Smooth muscle cell of trachea (primary cell): ENCODE results near the gene OTOS. TPM values are rescaled to one million over a fixed set of nuclear protein-coding genes. Genes with fewer than 3 reads are reported as not detected.

ENCODE experiments used
- total RNA-seq: library from RNA; depleted of rRNA; stranded (reverse); fragments of >200 nt; gene quantifications from 2 replicates; pipeline ENCODE4 v1.2.1, GENCODE V29; 2014

OTOS gene
- 1.2 TPM in 1 of 2 replicates, not detected in the other for total RNA-seq

DNA sequence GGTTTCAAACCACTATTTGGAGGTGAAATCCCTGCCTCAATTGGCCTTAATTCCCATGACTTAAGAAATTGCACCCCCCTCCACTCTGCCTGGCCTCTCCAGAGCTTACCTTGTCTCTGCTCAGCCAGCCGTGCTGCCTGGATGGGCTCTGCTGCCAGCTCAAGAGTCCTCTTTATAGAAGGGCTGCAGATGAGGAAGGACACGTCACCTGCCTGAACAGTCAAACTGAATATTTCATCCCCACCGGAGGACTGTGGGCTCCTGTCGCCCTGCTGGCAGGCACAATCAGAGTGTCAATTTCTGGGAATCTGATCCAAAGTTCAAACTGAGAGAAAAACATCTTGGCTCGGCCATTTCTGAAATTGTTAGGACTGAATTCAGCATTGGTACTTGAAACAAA, at the start of gene OTOS:
TSS of gene OTOS (minus strand) at position 148 of the 400 bp plus-strand sequence. CDS start 332 bp downstream, outside the sequence.

DNA sequence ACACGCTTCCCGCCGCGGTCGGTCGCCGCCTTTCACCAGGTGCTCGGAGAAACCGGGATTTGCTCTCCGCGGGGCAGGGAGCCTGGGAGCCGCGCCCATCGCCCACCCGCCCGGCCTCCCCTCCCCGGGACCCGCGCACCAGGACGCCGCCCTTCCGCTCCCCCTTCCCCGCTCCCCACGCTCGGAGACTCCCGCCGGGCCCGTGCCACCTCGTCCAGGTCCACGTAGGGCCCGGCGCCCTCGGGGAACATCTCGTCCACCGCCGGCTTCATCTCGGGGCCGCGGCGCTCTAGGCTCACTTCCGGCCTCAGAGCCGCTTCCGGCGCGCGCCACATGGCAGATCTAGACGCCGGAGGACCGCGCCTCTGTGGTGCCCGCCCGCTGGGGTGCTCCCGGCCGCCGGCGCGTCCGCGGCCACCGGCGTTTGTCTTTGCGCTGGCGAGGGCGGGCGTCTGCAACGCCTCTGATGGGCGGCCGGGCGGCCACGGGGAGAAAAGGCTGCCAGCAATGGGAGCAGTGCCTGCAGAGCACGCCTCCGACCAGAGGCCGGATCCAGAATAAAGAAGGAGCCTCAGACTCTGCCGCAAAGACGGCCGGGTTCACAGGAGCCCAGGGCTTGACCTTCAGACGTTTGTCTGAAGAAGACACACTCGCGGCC, 4.3 kb downstream of the OTOS start, which contains the start of gene COPS9:
TSS of gene COPS9 (minus strand) at position 293 of the 658 bp plus-strand sequence. CDS start at position 272, 21 bp downstream.

Other genes with a start within 250 kb of the OTOS start
- gene NDUFA10, start 115.3 kb downstream of the OTOS start, total RNA-seq = 107 and 154 TPM in 2 replicates
- 0.17 TPM in 1 of 2 replicates, not detected in the other for gene OR6B2, start 110.2 kb downstream of the OTOS start, total RNA-seq
- gene OR6B3, start 87.1 kb downstream of the OTOS start, total RNA-seq = not detected in 2 replicates
- gene COPS9, start 4.4 kb downstream of the OTOS start, total RNA-seq = 62.0 and 87.6 TPM in 2 replicates